Uterus (tissue), 2 donors: ENCODE measurements around the gene LYVE1.

Experiments
- CTCF ChIP-seq, 4 experiments: fragments of 200-600 bp in 2 of 4; fragments of 450-650 bp in 2 of 4; sonication (generic) in 2 of 4; IDR thresholded peaks; one replicate each; pipeline ENCODE4 v1.5.1; 2016 to 2019; ENCODE audit warnings: antibody characterized with exemption in 4 of 4, mild to moderate bottlenecking in 2 of 4, moderate library complexity in 1 of 4
- POLR2A ChIP-seq, 2 donors: fragments of 450-650 bp; IDR thresholded peaks; one replicate each; pipeline ENCODE4 v1.6.1; 2016; ENCODE audit warnings: antibody characterized with exemption in 2 of 2, mild to moderate bottlenecking in 1 of 2, moderate library complexity in 1 of 2

- no peak for TF ChIP-seq CTCF (IDR thresholded peaks at IDR 0.05)
- no peak for TF ChIP-seq POLR2A (IDR thresholded peaks at IDR 0.05)
These were observed 30.4 kb upstream of the LYVE1 start for GRCh38 chr11:10598816-10599215.
